A549 (cell line): ENCODE results near the gene SERPINA10.

ENCODE experiments used
- CTCF ChIP-seq: fragments of >200 bp; sonication (Bioruptor Twin); formaldehyde crosslinking; IDR thresholded peaks from 3 replicates; pipeline ENCODE4 v1.5.1; 2016
- MYC ChIP-seq: IDR thresholded peaks from 2 replicates; pipeline ENCODE4 v1.6.1; 2012; ENCODE audit warnings: mild to moderate bottlenecking, inconsistent platforms, low read length, improper control_type of control experiment, borderline replicate concordance
- TF ChIP-seq, protein P1 (sequence below): fragments of 200-600 bp; sonication (generic); IDR thresholded peaks from 2 replicates; pipeline ENCODE4 v1.6.1; 2016; ENCODE audit warnings: antibody characterized with exemption, mild to moderate bottlenecking, moderate library complexity
- TF ChIP-seq, protein P2 (sequence below): IDR thresholded peaks from 2 replicates; pipeline ENCODE4 v1.6.1; 2012

GRCh38 chr14:94237046-94237445, 56.0 kb downstream of the SERPINA10 start:
- TF ChIP-seq CTCF (no peak), MYC (no peak)
- TF ChIP-seq, protein P1, sequence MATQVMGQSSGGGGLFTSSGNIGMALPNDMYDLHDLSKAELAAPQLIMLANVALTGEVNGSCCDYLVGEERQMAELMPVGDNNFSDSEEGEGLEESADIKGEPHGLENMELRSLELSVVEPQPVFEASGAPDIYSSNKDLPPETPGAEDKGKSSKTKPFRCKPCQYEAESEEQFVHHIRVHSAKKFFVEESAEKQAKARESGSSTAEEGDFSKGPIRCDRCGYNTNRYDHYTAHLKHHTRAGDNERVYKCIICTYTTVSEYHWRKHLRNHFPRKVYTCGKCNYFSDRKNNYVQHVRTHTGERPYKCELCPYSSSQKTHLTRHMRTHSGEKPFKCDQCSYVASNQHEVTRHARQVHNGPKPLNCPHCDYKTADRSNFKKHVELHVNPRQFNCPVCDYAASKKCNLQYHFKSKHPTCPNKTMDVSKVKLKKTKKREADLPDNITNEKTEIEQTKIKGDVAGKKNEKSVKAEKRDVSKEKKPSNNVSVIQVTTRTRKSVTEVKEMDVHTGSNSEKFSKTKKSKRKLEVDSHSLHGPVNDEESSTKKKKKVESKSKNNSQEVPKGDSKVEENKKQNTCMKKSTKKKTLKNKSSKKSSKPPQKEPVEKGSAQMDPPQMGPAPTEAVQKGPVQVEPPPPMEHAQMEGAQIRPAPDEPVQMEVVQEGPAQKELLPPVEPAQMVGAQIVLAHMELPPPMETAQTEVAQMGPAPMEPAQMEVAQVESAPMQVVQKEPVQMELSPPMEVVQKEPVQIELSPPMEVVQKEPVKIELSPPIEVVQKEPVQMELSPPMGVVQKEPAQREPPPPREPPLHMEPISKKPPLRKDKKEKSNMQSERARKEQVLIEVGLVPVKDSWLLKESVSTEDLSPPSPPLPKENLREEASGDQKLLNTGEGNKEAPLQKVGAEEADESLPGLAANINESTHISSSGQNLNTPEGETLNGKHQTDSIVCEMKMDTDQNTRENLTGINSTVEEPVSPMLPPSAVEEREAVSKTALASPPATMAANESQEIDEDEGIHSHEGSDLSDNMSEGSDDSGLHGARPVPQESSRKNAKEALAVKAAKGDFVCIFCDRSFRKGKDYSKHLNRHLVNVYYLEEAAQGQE, result no peak
- TF ChIP-seq, protein P2, sequence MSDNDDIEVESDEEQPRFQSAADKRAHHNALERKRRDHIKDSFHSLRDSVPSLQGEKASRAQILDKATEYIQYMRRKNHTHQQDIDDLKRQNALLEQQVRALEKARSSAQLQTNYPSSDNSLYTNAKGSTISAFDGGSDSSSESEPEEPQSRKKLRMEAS, result no peak
